Measurements from ENCODE around the gene FNIP2.
A peak's percentile ranks its signal among the peaks of the same experiment; 100 is the strongest.
"Not testable (repeated sequence)": the region's sequence is repeated elsewhere in the genome, so short reads cannot be mapped to it uniquely, and the experiment has no call there.

The FNIP2 gene

DNA sequence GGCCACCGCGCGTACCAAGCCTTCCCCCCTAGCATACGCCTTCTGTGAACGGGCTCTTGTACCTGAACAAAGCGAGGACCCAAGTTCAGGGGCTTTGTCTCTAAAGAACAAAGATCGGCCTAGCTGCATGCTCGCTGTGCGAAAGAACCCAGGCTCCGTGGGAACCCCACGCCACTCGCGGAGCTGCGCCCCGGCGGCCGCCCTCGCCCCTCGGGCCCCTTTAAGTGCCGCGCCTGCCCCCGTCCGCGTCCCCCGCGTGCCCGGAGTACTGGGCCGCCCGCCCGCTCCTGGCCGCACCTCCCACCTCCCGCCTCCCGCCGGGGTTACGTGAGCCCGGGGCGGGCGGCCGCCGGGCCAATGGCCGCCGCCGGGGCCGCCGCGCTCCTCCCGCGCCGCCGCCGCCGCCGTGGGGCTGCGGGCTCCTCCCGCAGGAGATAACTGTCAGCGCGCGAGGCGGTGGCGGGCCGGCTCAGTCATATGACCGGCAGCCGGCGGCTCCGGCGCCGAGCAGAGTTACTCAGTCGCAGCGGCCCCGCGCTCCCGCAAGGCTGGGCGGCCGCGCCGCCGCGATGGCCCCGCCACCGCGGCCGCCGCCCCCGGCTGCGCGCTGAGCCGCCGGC lies at the start of gene FNIP2:
TSS of gene FNIP2 (plus strand) at position 472 of the 620 bp plus-strand sequence. CDS start 187 bp downstream, outside the sequence.
- peak; percentile 76 to 78 for DNase-seq

DNA sequence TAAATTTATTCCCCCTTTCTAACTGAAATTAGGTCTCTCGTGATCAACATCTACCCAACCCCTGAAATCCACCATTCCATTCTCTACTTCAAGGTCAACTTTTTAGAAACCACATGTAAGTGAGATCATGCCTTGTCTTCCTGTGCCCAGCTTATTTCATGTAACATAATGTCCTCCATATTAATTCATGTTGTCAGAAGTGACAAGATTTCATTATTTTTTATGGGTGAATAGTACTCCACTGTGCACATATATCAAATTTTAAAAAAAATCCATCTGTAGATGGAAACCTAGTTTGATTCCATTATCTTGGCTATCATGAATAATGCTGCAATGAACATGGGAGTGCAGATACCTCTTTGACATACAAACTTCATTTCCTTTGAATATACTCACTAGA lies 47.1 kb upstream of the FNIP2 start:
- DNase-seq, result no peak

DNA sequence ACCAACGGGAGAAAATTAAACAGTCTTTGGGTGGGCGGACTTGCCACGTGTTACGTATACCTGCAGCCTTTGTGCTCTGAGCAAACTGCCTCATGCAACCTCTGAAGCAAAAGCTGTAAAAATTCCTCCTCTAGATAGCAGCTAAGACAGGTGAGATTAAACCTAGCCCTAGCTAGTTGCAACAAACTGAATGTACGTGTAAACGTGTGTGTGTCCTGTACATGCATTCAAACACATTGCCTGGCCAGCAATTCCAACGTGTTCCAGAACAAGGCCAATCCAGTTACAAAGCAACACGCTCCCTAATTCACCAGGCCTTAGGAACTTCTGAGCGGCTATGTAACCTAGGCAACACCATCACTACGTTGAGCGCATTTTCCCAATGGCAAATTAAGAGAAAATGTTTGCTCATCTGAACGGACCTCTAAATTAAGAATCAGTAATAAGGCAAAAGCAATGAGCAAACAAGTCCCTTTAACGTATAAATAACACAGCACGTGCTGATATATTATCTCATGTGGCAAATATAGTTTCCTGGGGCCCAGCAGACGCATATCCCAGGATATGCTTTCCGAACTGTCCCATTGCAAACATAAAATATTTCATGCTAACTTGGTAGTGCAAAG lies 46.4 kb upstream of the FNIP2 start:
- peak in 1 of 2 donors; percentile 17 for DNase-seq

DNA sequence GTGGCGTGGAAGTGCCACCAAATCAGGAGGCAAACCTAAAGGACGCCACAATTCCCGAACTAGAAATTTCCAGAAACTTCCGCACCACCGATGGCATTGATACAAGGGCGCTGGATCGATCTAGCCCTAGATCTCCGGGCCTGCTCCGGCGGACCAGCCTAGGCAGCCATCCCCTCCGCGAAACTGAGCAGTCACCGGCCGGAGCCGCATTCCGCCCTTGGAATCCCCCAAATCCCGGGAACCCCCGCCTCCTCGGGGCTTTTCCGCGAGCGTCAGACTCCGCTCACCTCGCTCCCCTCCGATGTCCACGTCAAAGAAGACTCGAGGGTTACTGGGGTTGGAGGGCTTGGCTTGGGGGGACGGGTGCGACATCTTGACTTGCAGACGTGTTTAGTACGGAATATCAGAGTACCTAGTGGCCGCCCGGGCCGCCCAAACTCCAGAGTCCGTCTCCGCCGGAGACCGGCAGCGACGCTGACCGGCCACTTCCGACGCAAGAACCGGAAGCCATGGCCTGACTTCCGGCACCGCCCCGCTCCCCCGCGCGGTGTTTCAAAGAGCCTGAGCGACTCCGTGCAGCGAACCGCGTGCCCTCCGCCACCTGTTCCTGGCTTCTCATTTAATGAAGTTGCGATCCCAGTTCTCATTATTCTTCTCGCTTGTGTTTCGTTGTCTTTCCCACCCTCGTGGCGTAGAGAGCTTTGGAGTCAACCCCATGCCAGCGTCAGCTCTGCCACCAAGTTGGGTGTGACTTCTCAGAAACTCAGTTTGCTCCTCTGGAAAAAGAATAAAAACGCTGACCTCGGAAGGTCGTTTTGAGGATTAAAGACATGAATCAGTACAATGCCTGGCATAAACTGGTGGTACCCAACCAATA lies 45.7 kb upstream of the FNIP2 start, which contains the start of gene PPID:
TSS of gene PPID (minus strand) at position 480 of the 877 bp plus-strand sequence. CDS start at position 372, 108 bp downstream.
- DNase-seq, result peak; percentile 82

DNA sequence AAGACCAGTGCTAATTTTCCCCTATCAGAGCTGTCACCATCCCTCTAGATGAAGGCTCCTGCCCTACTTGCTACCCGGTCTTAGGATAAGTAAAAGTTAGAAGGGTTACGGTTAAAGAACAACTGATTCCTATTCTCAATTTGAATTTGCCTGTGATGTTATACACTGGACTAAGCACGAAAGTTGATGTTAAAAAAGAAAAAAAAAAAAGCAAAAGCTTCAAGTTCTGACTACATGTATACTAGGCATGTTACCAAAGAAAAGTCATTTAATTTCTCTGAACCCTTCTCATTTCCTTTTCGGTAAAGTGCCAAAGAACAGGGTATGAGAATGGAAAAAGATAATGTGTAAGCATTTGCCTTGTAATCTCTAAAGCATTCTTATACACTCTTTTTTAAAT lies 44.2 kb upstream of the FNIP2 start:
- DNase-seq, result no peak

DNA sequence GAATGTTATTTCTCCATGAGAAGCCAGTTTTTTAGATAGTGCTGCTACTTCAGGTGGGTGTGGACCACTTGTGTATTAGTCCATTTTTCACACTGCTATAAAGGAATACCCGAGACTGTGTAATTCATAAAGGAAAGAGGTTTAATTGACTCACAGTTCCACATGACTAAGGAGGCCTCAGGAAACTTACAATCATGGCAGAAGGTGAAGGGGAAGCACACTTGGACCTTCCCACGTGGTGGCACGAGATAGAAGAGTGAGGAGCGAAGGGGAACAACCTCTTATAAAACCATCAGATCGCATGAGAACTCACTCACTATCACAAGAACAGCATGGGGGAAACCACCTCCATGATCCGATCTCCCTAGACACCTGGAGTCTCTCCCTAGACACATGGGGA lies 42.2 kb upstream of the FNIP2 start:
- DNase-seq, result no peak

DNA sequence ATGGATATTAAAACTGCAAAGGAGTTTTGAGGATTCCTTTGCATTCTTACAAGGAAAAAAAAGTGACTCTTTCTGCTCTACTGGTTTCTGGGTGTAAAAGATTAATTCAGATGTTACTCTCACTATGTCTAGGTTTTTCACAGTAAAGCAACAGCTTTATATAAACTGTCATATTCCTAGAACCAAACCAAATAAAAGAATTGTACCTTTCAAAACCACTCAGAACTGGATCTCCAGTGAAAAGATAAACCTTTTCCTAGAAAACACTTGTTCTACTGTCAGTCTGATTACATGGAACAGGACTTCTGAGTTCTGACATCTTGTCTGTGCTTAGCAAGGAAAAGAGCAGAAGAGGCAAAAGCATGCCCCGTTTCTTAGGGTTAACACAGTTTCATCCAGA lies 40.6 kb upstream of the FNIP2 start:
- DNase-seq, result no peak

DNA sequence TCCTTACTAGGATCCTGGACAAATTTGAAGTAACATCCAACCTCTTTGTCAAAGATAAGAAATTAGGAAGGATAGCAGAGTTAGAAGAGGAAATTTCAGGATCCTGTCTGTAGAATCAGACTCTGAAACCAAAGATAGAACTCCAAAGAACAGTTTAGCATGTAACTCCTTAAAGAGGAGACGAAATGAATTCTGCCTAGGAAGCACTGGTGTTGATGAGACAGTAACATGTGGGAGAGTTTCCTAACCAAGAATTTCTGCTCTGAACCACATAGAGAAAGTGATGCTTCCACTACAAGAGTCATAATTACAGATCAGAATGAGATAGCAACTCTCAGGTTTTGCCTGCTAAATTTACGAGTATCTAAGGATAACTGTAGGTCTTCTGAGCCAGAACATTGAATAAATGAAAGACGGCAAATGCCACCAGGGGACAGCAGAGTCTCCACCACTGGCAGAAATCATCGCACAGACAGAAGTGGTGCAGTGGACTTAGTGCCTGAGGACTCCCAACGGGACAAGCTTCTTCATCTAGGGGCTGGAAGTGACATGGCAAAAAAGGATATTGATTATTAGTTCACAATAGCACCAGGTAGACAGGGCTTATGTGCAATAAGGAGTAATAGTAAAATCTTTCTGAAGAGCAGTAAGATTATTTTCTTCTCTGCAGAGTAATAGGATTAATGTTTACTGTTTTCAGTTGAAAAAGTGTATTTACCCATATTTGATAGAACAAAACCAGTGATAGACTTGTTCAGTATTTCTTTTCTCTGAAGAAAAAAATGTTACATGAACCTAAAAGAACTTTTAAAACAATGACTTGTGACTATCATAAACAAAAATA lies 38.9 kb upstream of the FNIP2 start:
- peak; percentile 42 to 61 for DNase-seq

DNA sequence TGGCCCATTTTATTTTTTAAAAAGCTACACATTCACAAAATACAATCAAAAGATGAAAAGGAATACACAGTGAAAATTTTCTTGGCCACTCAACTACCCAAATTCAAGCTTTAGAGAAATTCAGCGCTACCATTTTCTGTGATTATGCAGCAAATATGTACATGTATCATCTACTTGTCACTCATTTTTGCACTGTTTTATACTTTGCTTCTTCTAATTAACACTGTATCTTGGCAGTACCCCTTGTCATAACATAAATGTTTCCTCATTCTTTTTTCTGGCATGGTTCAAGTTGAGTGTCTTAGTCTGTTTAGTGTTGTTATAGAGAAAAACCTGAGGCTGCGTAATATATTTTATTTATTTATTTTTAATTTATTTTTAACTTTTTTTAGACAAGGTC lies 30.0 kb upstream of the FNIP2 start:
- no peak for DNase-seq

DNA sequence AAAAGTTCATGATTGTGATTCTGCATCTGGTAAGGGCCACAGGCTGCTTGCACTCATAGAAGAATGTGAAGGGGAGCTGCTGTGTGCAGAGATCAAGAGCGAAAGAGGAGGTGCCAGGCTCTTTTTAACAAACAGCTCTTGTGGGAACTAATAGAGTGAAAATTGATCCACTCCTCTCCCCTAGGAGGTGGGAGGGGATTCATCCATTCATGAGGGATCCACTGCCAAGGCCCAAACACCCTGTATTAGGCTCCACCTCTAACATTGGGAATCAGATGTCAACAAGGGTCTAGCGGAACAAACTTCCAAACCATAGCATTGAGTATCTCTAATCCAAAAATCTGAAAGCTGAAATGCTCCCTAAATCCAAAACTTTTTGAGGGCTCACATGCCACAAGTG lies 29.2 kb upstream of the FNIP2 start:
- no peak for DNase-seq

DNA sequence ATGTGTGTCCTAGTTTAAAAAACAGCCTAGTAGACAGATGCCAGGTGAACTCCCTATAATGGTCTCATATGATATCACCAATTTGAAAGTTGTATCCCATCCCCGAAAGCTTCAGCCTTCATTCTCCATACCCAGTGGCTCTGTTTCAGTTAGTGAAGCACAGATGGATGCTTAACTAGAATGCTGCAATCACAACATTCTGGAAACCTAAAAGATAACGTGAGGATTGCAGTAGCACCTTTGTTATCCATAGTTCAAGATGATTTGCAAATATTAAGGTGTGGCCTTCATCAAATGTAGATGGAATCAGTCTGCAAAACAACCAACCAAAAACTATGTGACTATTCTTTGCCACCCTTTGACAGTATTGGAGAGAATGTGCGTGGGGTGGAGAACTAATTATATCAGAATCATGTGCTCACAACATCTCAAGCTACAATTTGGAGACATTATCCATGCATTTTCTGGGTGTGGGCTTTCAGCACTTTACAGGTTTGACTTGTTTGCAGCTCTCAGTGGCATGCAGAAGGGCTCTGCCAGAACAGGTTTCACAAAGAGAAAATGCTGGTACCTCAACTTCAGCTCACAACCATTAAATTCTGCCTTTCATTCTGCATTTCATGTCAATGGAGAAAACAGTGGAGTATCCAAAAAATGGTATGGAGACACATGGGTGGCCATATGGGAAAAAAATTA lies 27.4 kb upstream of the FNIP2 start:
- no peak for DNase-seq

DNA sequence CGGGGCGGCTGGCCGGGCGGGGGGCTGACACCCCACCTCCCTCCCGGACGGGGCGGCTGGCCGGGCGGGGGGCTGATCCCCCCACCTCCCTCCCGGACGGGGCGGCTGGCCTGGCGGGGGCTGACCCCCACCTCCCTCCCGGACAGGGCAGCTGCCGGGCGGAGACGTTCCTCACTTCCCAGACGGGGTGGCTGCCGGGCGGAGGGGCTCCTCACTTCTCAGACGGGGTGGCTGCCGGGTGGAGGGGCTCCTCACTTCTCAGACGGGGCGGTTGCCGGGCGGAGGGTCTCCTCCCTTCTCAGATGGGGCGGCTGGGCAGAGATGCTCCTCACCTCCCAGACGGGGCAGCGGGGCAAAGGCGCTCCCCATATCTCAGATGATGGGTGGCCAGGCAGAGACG lies 22.3 kb upstream of the FNIP2 start:
- not testable (repeated sequence) for DNase-seq

DNA sequence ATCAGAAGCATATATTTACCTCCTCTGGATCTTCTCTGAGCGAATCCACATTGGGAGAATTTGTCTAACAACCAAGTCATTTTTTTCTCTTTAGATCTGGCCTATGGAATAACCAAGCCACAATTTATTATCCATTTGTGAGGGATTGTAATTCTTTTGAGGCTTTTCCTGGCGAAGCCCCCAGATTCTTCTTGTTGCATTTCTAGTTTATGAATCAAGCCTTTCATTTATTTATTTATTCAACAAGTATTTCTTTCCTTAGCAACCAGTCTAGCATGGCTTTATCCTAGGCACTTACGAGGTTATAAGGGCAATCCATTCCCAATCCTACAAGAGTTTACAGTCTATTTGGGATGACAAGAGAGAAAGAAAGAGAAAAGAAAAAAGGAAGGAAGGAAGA lies 18.4 kb upstream of the FNIP2 start:
- DNase-seq, result no peak

DNA sequence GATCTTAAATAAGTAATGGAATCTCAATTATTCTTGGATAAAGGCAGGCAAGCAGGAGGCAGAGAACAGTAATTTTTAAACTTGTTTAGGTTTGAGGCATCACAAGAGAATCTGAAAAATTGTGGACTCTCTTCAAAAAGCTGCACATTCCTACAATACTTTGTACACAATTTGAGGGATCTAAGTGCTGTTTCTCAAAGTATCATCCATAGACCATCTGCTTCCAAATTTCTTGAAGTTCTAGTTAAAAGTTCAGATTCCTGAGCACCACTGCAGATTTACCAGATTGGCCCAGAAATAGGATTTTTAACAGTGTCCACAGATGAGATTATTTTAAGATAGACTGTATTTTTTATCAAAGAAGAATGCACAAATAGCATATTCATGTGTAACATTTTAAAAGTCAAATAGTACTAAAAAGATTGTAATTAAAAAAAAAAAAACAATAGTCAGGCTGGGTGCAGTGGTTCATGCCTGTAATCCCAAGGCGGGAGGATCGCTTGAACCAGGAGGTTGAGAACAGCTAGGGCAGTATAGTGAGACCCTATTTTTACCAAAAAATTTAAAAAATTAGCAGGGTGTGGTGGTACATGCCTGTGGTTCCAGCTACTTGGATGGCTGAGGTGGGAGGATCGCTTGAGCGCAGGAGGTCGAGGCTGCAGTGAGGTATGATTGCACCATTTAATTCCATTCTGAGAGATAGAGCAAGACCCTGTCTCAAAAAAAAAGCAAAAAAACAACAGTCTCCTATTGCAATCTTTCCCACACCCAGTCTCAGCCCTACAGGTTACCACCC lies 14.2 kb upstream of the FNIP2 start:
- DNase-seq, result no peak

DNA sequence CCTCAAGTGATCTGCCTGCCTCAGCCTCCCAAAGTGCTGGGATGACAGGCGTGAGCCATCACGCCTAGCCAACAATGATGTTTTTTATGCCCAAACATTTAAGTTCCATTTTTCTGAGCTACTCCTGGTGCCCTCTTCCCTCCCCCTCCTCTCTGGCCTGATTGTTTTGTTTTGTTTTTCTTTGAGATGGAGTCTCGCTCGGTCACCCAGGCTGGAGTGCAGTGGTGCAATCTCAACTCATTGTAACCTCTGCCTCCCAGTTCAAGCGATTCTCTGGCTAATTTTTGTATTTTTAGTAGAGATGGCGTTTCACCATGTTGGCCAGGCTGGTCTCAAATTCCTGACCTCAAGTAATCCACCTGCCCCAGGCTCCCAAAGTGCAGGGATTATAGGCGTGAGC lies 13.0 kb upstream of the FNIP2 start:
- DNase-seq, result not testable (repeated sequence)

DNA sequence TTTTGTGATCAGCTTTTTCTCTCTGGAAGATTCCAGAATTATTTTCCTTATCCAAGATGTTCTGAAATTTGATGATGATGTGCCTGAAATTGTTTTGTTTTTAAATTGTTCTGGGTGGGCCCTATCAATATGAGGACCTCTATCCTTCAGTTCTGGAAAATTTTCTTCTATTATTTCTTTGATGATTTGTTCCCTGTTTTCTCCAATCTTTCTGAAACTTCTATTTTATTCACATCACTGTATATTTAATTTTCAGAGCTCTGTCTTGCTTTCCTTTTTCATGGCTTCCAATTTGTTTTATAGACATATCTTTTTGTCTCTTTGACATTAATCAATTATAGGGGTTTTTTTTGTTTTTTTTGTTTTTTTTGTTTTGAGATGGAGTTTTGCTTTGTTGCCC lies 12.2 kb upstream of the FNIP2 start:
- DNase-seq, result no peak

DNA sequence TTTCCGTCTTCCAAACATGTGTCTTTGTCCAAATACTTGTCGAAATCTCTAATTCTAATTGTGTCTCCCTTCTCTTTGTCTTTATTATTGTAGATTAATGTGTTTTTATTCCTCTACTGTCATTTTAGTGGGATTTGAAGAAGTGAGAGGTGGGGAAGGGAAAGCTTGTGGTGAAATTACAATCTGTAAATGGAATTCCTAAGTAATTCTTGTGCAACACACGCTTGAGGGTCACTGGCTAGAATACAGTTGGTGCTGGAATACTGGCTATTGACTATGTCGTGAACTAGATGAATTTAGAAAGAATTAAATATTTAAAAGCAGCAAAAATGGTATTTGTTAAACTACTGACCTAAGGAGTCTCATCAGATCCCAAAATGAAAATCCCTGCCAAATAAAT lies 10.7 kb upstream of the FNIP2 start:
- DNase-seq, result no peak

DNA sequence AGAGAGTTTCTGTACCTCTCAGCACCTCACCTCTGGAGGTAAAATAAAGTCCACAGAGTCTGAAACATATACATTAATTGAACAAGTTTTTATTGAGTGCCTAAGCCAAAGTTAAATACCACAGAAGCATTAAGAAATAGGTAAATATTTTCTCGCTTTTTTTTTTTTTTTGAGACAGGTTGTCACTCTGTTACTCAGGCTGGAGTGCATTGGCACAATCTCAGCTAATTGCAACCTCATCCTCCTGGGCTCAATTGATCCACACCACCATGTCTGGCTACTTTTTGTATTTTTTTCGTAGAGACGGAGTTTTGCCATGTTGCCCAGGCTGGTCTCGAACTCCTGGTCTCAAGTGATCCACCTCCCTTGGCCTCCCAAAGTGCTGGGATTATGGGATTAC lies 10.1 kb upstream of the FNIP2 start:
- no peak for DNase-seq

DNA sequence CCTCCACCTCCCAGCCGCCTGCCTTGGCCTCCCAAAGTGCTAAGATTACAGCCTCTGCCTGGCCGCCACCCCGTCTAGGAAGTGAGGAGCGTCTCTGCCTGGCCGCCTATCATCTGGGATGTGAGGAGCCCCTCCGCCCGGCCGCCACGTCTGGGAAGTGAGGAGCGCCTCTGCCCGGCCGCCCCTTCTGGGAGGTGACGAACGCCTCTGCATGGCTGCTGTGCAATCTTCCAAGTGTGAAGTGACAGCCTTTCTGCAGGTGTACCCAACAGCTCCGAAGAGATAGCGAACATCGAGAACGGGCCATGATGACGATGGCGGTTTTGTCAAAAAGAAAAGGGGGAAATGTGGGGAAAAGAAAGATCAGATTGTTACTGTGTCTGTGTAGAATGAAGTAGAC lies 9.3 kb upstream of the FNIP2 start:
- not testable (repeated sequence) for DNase-seq

DNA sequence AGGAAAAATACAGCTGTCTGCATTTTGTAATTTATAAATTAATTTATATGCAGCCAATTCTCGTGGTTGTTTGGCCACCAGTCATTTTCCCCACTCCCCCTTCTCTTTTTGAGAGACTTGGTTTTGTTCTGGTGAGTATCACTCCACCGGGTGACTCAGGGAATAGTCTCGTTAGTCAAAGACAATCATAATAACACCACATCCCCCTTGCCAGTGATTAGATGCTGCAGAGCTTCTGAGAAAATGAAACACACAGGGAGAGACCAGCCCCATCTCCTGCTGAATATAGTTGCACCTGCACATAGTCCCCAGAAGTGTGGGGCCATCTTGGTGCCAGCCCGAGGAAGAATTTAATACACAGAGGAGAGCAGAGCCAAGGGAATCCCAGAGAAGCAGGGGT lies 8.0 kb upstream of the FNIP2 start:
- no peak for DNase-seq

DNA sequence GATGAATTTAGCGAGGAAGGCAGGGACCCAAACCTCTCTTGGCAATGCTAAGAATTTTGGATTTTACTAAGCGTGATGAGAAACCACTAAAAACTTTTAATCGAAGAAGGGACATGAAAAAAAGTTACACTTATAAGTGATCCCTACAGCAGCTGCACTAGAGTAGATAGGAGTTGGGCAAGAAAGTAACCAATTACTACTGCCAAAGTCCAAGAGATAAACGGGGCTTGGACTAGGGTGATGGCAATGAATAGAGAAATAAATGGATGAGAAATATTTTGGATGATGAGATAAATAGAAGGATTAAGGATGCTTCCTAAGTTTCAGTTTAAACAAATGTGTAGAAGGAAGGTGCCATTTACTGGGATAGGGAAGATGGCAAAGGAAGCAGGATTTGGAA lies 6.3 kb upstream of the FNIP2 start:
- no peak for DNase-seq

All from CD4-positive, alpha-beta T cell treated with Interleukin-1 beta for 1 hour (primary cell).